Neural cell (in vitro differentiated cells): ENCODE results near the gene CMKLR1. TPM values are rescaled to one million over a fixed set of nuclear protein-coding genes. Genes with fewer than 3 reads are reported as not detected.

ENCODE experiments used
- H2AFZ ChIP-seq: fragments of 200-600, 300-800 bp; sonication (generic), shearing (Covaris generic); 2 replicates; pipeline ENCODE4 v1.6.0; 2014; ENCODE audit warnings: low read depth, mild to moderate bottlenecking, antibody characterized with exemption, low read length, moderate library complexity
- H3F3A ChIP-seq: fragments of 200-600 bp; shearing (Covaris generic); 2 replicates; pipeline ENCODE4 v1.6.1; 2016; ENCODE audit warnings: mild to moderate bottlenecking, moderate library complexity, mixed read lengths, antibody characterized with exemption, low read length; ENCODE audit not compliant: insufficient read depth, poor library complexity, severe bottlenecking
- H3K27ac ChIP-seq: fragments of 200-600, 300-800 bp; sonication (generic), shearing (Covaris generic); 2 replicates; pipeline ENCODE4 v1.5.1; 2014; ENCODE audit warnings: mild to moderate bottlenecking, low read length, moderate library complexity
- H3K27me3 ChIP-seq: fragments of 300-800, 200-600 bp; sonication (generic), shearing (Covaris generic); 2 replicates; pipeline ENCODE4 v1.6.0; 2014; ENCODE audit warnings: mild to moderate bottlenecking, low read depth, low read length, moderate library complexity; ENCODE audit not compliant: insufficient read depth
- H3K36me3 ChIP-seq: fragments of 300-800, 200-600 bp; sonication (generic), shearing (Covaris generic); 2 replicates; pipeline ENCODE4 v1.5.1; 2014; ENCODE audit warnings: mild to moderate bottlenecking, antibody characterized with exemption, low read length, moderate library complexity; ENCODE audit not compliant: insufficient read depth
- H3K4me2 ChIP-seq: fragments of 300-800, 200-600 bp; sonication (generic), shearing (Covaris generic); 2 replicates; pipeline ENCODE4 v1.6.0; 2014; ENCODE audit warnings: mild to moderate bottlenecking, low read length
- H3K4me3 ChIP-seq: fragments of 300-800, 200-600 bp; sonication (generic), shearing (Covaris generic); 2 replicates; pipeline ENCODE4 v1.5.1; 2014; ENCODE audit warnings: mild to moderate bottlenecking, low read length, moderate library complexity
- H3K79me2 ChIP-seq: fragments of 200-600 bp; shearing (Covaris generic); replicated peaks from 2 replicates; pipeline ENCODE4 v1.6.0; 2014; ENCODE audit warnings: mild to moderate bottlenecking, low read length, moderate library complexity; ENCODE audit not compliant: insufficient read depth
- H3K9ac ChIP-seq: fragments of 300-800, 200-600 bp; sonication (generic), shearing (Covaris generic); 2 replicates; pipeline ENCODE4 v1.6.1; 2016; ENCODE audit warnings: mild to moderate bottlenecking, low read length, mixed read lengths
- H3K9me2 ChIP-seq: fragments of 200-600 bp; shearing (Covaris generic); 2 replicates; pipeline ENCODE4 v1.6.1; 2016; ENCODE audit warnings: mild to moderate bottlenecking, low read length, mixed read lengths; ENCODE audit not compliant: insufficient read depth
- H3K9me3 ChIP-seq: fragments of 200-600, 300-800 bp; sonication (generic), shearing (Covaris generic); 2 replicates; pipeline ENCODE4 v1.6.1; 2016; ENCODE audit warnings: mild to moderate bottlenecking, mixed run types, low read length, moderate library complexity, mixed read lengths
- H4K20me1 ChIP-seq: fragments of 200-600 bp; shearing (Covaris generic); 2 replicates; pipeline ENCODE4 v1.6.1; 2016; ENCODE audit warnings: mild to moderate bottlenecking, mixed run types; ENCODE audit not compliant: insufficient read depth
- CTCF ChIP-seq: fragments of 450-650 bp; IDR thresholded peaks from 2 replicates; pipeline ENCODE4 v1.5.1; 2014; ENCODE audit warnings: antibody characterized with exemption, mild to moderate bottlenecking, moderate library complexity; ENCODE audit not compliant: poor library complexity, severe bottlenecking
- EP300 ChIP-seq: fragments of 450-650 bp; conservative IDR thresholded peaks from 2 replicates; pipeline ENCODE4 v1.6.1; 2014; ENCODE audit warnings: antibody characterized with exemption, mild to moderate bottlenecking, moderate library complexity; ENCODE audit not compliant: poor library complexity, severe bottlenecking
- EZH2 ChIP-seq: fragments of 200-600, 300-800 bp; shearing (Covaris generic), sonication (generic); IDR thresholded peaks from 2 replicates; pipeline ENCODE4 v1.6.1; 2014; ENCODE audit warnings: antibody characterized with exemption, low read length, borderline replicate concordance, mild to moderate bottlenecking; ENCODE audit not compliant: insufficient read depth, poor library complexity, severe bottlenecking
- MXI1 ChIP-seq: fragments of 450-650 bp; conservative IDR thresholded peaks from 2 replicates; pipeline ENCODE4 v1.6.1; 2014; ENCODE audit warnings: antibody characterized with exemption, mild to moderate bottlenecking; ENCODE audit not compliant: poor library complexity, severe bottlenecking
- POLR2AphosphoS5 ChIP-seq: IDR thresholded peaks from 2 replicates; pipeline ENCODE4 v1.6.1; 2012
- RAD21 ChIP-seq: fragments of 450-650 bp; conservative IDR thresholded peaks from 2 replicates; pipeline ENCODE4 v1.6.1; 2014; ENCODE audit warnings: antibody characterized with exemption, mild to moderate bottlenecking, moderate library complexity
- REST ChIP-seq: IDR thresholded peaks from 2 replicates; pipeline ENCODE4 v1.6.1; 2012; ENCODE audit warnings: borderline replicate concordance
- SMC3 ChIP-seq: fragments of 450-650 bp; conservative IDR thresholded peaks from 2 replicates; pipeline ENCODE4 v1.6.1; 2014; ENCODE audit warnings: antibody characterized with exemption, mild to moderate bottlenecking, moderate library complexity; ENCODE audit not compliant: poor library complexity
- TAF1 ChIP-seq: IDR thresholded peaks from 2 replicates; pipeline ENCODE4 v1.6.1; 2012; ENCODE audit warnings: low read depth
- polyA plus RNA-seq: library from polyadenylated mRNA; depleted of rRNA; stranded (reverse); fragments of >200 nt; gene quantifications from 2 replicates; pipeline ENCODE4 v1.2.3, GENCODE V29; 2014

CMKLR1 gene
- polyA plus RNA-seq, 1 donor from 2014 or later: 0.06 TPM

GRCh38 chr12:108295641-108296040 lies 43.5 kb downstream of the CMKLR1 start:
- no peaks in the 10 kb centered on the region for H3K79me2 ChIP-seq
- no peaks in the 10 kb centered on the region for H3K9me2 ChIP-seq
- H3K4me2 ChIP-seq: no peak overlapping the region
- no peak overlapping the region for H3K4me3 ChIP-seq
- H2AFZ ChIP-seq: no peak overlapping the region
- no peak overlapping the region for H3K9ac ChIP-seq
- no peaks in the 10 kb centered on the region for H3K27me3 ChIP-seq
- no peak overlapping the region for H3K27ac ChIP-seq
- H3K36me3 ChIP-seq: no peaks in the 10 kb centered on the region
- no peak for TF ChIP-seq EP300
- TF ChIP-seq REST: no peak
- no peak for TF ChIP-seq POLR2AphosphoS5
- TF ChIP-seq SMC3: no peak
- no peak for TF ChIP-seq TAF1
- no peak for TF ChIP-seq MXI1
- no peaks in the 10 kb centered on the region for H4K20me1 ChIP-seq
- no peaks in the 10 kb centered on the region for H3F3A ChIP-seq
- no peaks in the 10 kb centered on the region for H3K9me3 ChIP-seq

- no peaks in the 10 kb centered on the region for H4K20me1 ChIP-seq
- H3K36me3 ChIP-seq: no peaks in the 10 kb centered on the region
- H3K27ac ChIP-seq: no peak overlapping the region
- H3K4me2 ChIP-seq: no peak overlapping the region
- no peaks in the 10 kb centered on the region for H3F3A ChIP-seq
- no peaks in the 10 kb centered on the region for H3K79me2 ChIP-seq
- no peaks in the 10 kb centered on the region for H3K27me3 ChIP-seq
- no peaks in the 10 kb centered on the region for H3K9me2 ChIP-seq
- no peaks in the 10 kb centered on the region for H3K9me3 ChIP-seq
- TF ChIP-seq MXI1 (no peak), CTCF (no peak)
- H2AFZ ChIP-seq: no peak overlapping the region
- no peak overlapping the region for H3K4me3 ChIP-seq
- no peak overlapping the region for H3K9ac ChIP-seq
Measured at GRCh38 chr12:108289350-108290161, 49.6 kb downstream of the CMKLR1 start.

GRCh38 chr12:108287227-108287626 lies 51.9 kb downstream of the CMKLR1 start:
- no peak overlapping the region for H3K27ac ChIP-seq
- TF ChIP-seq REST (no peak), CTCF (no peak), MXI1 (no peak), RAD21 (no peak), TAF1 (no peak), SMC3 (no peak), POLR2AphosphoS5 (no peak), EP300 (no peak), EZH2 (no peak)
- H3K9me2 ChIP-seq: no peaks in the 10 kb centered on the region

More at GRCh38 chr12:108287227-108287626, 51.9 kb downstream of the CMKLR1 start:
- Histone ChIP-seq H3K9me3 (no peaks in the 10 kb centered on the region), H2AFZ (no peak overlapping the region), H3K79me2 (no peaks in the 10 kb centered on the region), H3K4me3 (no peak overlapping the region), H3K4me2 (no peak overlapping the region), H4K20me1 (no peaks in the 10 kb centered on the region), H3F3A (no peaks in the 10 kb centered on the region), H3K9ac (no peak overlapping the region), H3K27me3 (no peaks in the 10 kb centered on the region), H3K36me3 (no peaks in the 10 kb centered on the region)
